NCI-H2196 treated with DMSO at 0.1 percent for 48 hours (cell line): ENCODE measurements around the gene NAPG.
"Not testable (repeated sequence)": the region's sequence is repeated elsewhere in the genome, so short reads cannot be mapped to it uniquely, and the experiment has no call there.

Experiments used
- DNase-seq: peaks from one replicate; lab custom pipeline; 2025; ENCODE audit not compliant: unreplicated experiment; lab: John Stamatoyannopoulos, UW

The NAPG gene

DNA sequence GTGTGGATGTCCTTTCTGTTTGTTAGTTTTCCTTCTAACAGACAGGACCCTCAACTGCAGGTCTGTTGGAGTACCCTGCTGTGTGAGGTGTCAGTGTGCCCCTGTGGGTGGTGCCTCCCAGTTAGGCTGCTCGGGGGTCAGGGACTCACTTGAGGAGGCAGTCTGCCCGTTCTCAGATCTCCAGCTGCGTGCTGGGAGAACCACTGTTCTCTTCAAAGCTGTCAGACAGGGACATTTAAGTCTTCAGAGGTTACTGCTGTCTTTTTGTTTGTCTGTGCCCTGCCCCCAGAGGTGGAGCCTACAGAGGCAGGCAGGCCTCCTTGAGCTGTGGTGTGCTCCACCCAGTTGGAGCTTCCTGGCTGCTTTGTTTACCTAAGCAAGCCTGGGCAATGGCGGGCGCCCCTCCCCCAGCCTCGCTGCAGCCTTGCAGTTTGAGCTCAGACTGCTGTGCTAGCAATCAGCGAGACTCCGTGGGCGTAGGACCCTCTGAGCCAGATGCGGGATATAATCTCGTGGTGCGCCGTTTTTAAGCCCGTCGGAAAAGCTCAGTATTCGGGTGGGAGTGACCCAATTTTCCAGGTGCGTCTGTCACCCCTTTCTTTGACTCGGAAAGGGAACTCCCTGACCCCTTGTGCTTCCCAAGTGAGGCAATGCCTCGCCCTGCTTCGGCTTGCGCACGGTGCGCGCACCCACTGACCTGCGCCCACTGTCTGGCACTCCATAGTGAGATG, 52.2 kb downstream of the NAPG start:
- DNase-seq = not testable (repeated sequence)

DNA sequence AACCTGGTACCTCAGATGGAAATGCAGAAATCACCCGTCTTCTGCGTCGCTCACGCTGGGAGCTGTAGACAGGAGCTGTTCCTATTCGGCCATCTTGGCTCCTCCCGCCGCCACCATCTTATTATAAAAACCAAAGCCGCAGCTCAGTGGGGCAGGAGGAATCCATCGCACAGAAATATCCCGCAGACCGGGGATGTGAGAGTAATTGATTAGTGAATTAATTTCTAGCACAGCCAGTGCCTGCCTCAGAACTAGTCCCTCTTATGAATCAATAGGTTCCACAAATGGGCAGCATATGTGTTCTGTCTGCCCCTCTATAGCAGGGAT, 52.7 kb downstream of the NAPG start:
- not testable (repeated sequence) for DNase-seq

DNA sequence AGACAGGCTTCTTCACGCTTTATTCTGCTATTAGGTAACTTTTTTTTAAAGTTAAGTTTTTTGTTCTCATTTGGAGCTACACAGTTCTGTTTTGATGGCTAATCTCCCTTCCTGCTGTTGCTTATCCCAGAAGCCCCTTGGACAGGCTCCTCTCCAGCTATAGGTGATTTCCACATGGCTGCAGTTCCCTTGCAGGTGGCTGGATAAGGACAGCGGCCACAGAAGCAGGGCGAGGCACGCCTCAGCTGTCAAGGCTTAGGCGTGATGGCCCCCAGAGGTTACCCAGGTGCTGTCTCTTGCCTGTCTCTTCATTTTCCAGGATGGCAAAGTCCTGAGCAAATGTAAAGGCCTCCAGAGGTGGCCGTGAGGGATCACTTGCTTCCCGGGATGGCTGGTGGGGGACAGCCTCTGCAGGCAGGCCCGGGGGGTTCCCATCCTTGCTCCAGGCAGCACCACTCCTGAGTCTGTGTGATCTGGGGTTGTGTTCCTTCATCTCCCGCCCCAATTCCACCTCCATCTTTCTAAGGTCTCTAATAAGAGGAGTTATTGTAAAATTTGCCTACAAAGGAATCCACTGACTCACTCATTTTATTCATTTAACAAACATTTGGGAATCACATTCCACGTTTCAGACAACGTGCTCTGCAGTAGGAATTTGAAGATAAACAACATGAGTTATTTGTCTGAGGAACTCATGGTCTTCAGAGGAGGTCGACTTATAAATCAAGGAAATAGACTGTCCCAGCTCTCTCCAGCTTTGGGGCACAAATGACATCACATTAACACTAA, 53.4 kb downstream of the NAPG start:
- DNase-seq = no peak

DNA sequence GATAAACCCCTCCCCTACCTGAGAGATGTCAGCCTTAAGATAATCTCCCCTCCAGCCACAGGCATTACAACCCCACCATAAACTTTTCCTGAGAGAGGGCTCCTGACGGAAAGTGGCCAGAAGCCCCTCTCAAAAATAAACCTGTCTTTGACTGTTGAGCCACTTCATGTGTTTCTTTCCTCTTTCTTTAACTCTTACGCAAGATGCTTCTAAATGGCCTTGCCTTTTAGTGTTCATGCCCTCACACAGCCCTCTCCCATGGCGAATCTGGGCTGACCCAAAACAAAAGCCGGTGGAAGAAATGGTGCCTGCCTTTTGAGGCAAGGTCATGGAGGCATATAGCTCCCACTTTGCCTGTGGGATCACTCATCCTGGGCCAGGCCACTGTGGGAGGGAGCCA, 54.4 kb downstream of the NAPG start:
- DNase-seq = no peak

DNA sequence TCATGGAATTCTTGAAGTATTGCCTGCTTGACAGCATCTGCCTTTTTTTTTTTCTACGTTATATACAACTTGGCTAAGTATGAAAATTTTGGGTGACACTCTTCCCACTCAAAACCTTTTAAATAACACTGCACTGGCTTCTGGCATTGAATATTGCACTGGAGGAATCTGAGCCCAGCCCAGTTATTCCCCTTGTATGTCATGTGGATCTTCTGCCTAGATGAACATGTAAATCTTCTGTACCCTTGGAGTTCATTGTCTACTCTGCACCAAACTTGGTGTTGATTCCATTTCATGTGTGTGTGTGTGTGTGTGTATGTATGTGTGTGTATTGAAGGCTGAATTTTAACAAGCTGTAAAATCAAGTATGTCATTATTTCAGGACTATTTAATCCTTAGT, 59.4 kb downstream of the NAPG start:
- DNase-seq = no peak

DNA sequence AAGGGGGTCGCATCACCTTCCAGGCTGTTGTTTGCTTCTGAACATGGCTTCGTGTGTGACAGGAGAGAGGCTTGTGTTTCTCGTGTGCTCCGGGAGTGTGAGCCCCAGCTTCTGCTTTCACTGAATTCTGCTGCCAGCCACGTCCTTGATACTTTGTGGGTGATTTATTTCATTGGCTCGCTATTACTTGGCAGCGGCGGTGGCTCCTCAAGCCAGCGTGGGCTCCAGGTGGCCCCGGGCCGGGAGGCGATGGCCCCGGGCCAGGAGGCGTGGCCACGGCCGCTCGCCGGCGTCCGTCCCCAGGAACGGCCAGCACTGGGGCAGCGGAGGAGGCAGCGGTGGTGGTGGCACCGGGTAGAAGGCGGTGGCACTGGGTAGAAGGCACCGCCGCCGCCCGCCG, 63.1 kb downstream of the NAPG start:
- DNase-seq = peak; percentile 60

DNA sequence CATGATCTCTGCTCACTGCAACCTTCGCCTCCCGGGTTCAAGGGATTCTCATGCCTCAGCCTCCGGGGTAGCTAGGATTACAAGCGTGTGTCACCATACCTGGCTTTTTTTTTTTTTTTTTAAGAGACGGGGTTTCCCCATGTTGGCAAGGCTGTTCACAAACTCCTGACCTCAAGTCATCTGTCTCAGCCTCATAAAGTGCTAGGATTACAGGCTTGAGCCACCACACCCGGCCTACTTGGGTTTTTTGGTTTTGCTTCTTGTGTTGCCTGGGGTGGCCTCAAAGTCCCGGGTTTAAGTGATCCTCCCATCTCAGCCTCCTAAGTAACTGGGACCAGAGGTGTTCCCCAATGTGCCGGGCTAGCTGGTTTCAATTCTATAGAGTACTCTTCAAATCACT, 64.6 kb downstream of the NAPG start:
- no peak for DNase-seq

DNA sequence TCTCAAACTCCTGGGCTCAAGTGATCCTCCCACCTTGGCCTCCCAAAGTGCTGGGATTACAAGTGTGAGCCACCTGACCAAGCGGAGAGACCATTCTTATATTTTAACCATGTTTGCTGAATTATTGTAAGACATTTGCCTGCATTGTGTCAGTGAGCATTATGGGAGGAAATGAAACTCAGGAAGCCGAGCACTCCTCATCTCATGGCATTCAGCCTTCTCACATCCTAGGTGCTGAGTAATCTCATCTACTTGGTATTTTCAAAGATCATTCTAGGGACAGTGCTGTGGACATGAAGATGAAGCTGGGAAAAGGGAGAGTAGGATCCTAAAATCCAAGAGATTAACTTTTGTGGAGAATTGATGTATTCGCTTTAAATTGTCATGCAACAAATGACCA, 66.1 kb downstream of the NAPG start:
- DNase-seq = no peak

DNA sequence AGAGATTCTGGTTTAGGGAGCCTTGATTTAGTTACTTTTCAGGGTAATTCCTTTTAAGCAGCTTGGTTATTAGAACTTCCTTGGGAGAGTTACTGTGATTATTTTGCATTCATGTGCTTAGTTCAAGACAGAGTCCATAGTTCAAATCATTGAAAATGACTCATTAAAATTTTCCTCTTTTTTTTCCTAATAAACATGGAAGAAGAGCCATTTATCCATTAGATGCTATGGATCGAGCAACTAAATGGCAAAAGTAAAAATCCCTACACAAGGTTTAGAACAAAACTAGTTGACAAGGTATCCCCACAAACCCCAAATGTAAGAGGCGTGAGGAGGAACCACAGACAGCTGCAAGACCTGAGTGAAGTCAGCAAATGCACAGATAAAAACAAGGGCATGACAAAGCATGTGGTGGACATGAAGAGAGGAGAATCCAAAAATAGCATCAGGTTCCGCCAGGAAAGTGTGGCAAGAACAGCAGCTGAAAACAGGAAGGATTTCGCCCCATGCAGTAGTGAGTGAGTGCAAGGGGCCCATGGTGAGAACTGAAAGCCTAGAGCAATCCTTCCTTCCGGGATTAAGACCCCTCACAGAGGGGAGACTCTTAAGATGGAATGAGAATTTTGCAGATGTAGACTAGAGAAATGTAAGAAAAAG, 67.7 kb downstream of the NAPG start:
- DNase-seq = not testable (repeated sequence)

DNA sequence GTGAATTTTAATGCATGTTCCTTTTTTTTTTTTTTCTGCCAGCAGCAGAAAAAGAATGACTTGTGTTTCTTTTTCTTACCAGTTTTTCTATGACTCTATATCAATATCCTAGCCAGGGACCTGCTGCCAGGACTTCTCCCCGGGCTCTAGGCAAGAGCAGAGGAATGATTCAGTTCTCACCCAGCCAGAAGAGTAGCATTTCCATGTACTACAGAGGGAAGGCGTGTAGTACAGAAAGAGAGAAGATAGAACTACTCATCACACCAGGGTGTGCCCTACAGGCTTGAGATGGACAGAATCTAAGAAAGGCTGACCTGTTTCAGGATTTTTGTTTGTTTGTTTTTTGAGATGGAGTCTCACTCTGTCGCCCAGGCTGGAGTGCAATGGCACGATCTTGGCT, 70.1 kb downstream of the NAPG start:
- DNase-seq = not testable (repeated sequence)

DNA sequence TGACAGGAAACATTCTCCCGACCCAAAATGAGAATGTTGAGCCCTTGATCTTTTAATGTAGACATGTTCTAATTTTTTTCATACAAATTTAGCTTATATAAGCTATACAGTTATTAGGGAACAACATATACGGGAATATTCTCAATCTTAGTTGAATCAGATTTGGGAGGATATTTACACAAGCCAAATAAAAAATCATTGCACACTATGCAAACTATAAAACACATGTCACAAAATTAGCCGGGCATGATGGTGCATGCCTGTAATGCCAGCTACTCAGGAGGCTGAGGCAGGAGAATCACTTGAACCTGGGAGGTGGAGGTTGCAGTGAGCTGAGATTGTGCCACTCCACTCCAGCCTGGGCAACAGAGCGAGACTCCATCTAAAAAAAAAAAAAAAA, 71.9 kb downstream of the NAPG start:
- DNase-seq = not testable (repeated sequence)

DNA sequence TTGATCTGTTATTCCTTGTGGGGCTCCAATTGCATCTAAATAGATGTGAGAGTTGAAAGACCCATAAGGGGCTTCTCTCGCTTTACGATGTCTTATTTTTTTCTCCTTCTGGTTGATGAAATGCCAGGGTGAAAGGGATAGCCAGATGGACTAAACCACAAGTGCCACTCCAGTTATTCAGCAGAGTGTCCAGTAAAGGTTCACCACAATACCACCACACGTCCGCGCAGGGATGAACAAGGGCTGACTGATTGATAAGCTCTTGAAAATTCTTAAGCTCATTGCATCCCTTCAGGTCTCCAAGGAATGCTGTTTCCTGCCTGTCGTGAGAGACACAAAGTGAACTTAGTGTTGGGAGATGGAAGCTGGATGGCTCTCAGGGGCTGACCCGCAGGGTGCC, 74.9 kb downstream of the NAPG start:
- DNase-seq = not testable (repeated sequence)
